B cell (primary cell): ENCODE measurements around the gene RPL37. TPM values are rescaled to one million over a fixed set of nuclear protein-coding genes. Genes with fewer than 3 reads are reported as not detected.
"Not testable (repeated sequence)": the region's sequence is repeated elsewhere in the genome, so short reads cannot be mapped to it uniquely, and the experiment has no call there.

Source experiments
- ATAC-seq: fragments of 200-7000 bp; cut with Tn5 transposase; one replicate; pipeline ENCODE4 v1.10.0; 2021; ENCODE audit warnings: low read depth, mild to moderate bottlenecking, moderate number of reproducible peaks, moderate library complexity
- CTCF ChIA-PET: fragments of 350-600 bp; sonication (Branson Sonifier 250); formaldehyde crosslinking; loops from one replicate; lab custom pipeline; 2021; ENCODE audit warnings: antibody characterized with exemption, inconsistent platforms; lab: Charles Lee
- POLR2A ChIA-PET: fragments of 350-600 bp; sonication (Branson Sonifier 250); formaldehyde crosslinking; loops from one replicate; lab custom pipeline; 2021; ENCODE audit warnings: antibody characterized with exemption; lab: Charles Lee
- DNase-seq: peaks from one replicate; pipeline ENCODE4 v3.0.0; 2013
- H2AFZ ChIP-seq: 2 replicates; pipeline ENCODE4 v1.6.1; 2012; ENCODE audit warnings: mild to moderate bottlenecking, low read depth, low read length; ENCODE audit not compliant: insufficient read depth, poor library complexity, severe bottlenecking
- H3K27ac ChIP-seq, 2 donors: 1 replicate in 1 of 2; 2 replicates in 1 of 2; pipeline ENCODE4 v1.5.1; 2012 to 2013; ENCODE audit warnings: low read length in 2 of 2, mild to moderate bottlenecking in 2 of 2, moderate library complexity in 1 of 2
- H3K27me3 ChIP-seq, 4 experiments: fragments of 200-600 bp in 1 of 4; sonication (generic) in 1 of 4; replicated peaks in 1 of 4; 1 replicate in 2 of 4; 2 replicates in 2 of 4; pipeline versions ENCODE4 v1.6.1 to v1.7.0; 2013 to 2016; ENCODE audit warnings: low read length in 3 of 4, mild to moderate bottlenecking in 2 of 4, mixed read lengths in 1 of 4, moderate library complexity in 1 of 4; ENCODE audit not compliant: insufficient read depth in 4 of 4, control insufficient read depth in 3 of 4; ENCODE audit errors: control extremely low read depth in 1 of 4
- H3K36me3 ChIP-seq, 2 experiments: replicated peaks in 1 of 2; 1 replicate in 1 of 2; 2 replicates in 1 of 2; pipeline versions ENCODE4 v1.6.1 to v1.7.1; 2013; ENCODE audit warnings: low read length in 1 of 2; ENCODE audit not compliant: insufficient read depth in 2 of 2, control insufficient read depth in 1 of 2; ENCODE audit errors: control extremely low read depth in 1 of 2, extremely low read depth in 1 of 2
- H3K4me1 ChIP-seq, 2 donors: fragments of 200-600 bp in 1 of 2; sonication (generic) in 1 of 2; 1 replicate in 1 of 2; 2 replicates in 1 of 2; pipeline versions ENCODE4 v1.5.1 to v1.6.1; 2013 to 2017; ENCODE audit warnings: low read length in 2 of 2; ENCODE audit not compliant: control insufficient read depth in 2 of 2, insufficient read depth in 2 of 2
- H3K4me2 ChIP-seq: replicated peaks from 2 replicates; pipeline ENCODE3; 2012; ENCODE audit warnings: mild to moderate bottlenecking, low read depth, low read length; ENCODE audit not compliant: poor library complexity, severe bottlenecking
- H3K4me3 ChIP-seq, 5 experiments: fragments of 200-600 bp in 1 of 5; sonication (generic) in 1 of 5; 1 replicate in 3 of 5; 2 replicates in 2 of 5; pipeline versions ENCODE4 v1.5.1 to v1.7.0; 2011 to 2016; ENCODE audit warnings: low read length in 4 of 5, mild to moderate bottlenecking in 4 of 5, low read depth in 2 of 5, control low read depth in 1 of 5, moderate library complexity in 1 of 5; ENCODE audit not compliant: insufficient read depth in 1 of 5; ENCODE audit errors: control extremely low read depth in 1 of 5, extremely low read depth in 1 of 5
- H3K79me2 ChIP-seq: fragments of 200-600 bp; sonication (generic); one replicate; pipeline ENCODE4 v1.6.0; 2016; ENCODE audit warnings: low read length; ENCODE audit not compliant: control insufficient read depth, insufficient read depth
- H3K9ac ChIP-seq: fragments of 200-600 bp; sonication (generic); 2 replicates; pipeline ENCODE4 v1.6.1; 2017; ENCODE audit warnings: mild to moderate bottlenecking, low read length, moderate library complexity
- H3K9me3 ChIP-seq, 3 donors: one replicate each; pipeline versions ENCODE4 v1.6.1 to v1.7.1; 2013; ENCODE audit warnings: low read length in 2 of 3; ENCODE audit not compliant: control insufficient read depth in 2 of 3, insufficient read depth in 1 of 3; ENCODE audit errors: control extremely low read depth in 1 of 3
- H4K20me1 ChIP-seq: 2 replicates; pipeline ENCODE4 v1.6.0; 2012; ENCODE audit warnings: mild to moderate bottlenecking, low read length; ENCODE audit not compliant: insufficient read depth, control insufficient read depth, poor library complexity, severe bottlenecking
- H3K27ac Mint-ChIP-seq: one replicate; pipeline ENCODE4 v1.8.0; 2021; ENCODE audit warnings: mixed read lengths
- H3K27me3 Mint-ChIP-seq: one replicate; pipeline ENCODE4 v1.8.0; 2021; ENCODE audit warnings: mixed read lengths
- H3K4me1 Mint-ChIP-seq: one replicate; pipeline ENCODE4 v1.8.0; 2021; ENCODE audit warnings: mixed read lengths
- H3K4me3 Mint-ChIP-seq: one replicate; pipeline ENCODE4 v1.8.0; 2021; ENCODE audit warnings: mixed read lengths
- H3K9me3 Mint-ChIP-seq: one replicate; pipeline ENCODE4 v1.8.0; 2022; ENCODE audit warnings: mixed read lengths; ENCODE audit not compliant: insufficient read depth
- EZH2 ChIP-seq: IDR thresholded peaks from 2 replicates; pipeline ENCODE4 v1.6.1; 2012; ENCODE audit warnings: borderline replicate concordance, low read depth, mild to moderate bottlenecking, moderate library complexity, low read length; ENCODE audit not compliant: insufficient read depth, poor library complexity, severe bottlenecking
- WGBS: methylation state at CpG from one replicate; pipeline ENCODE4 v1.1.5; 2013; ENCODE audit warnings: missing lambda C conversion rate; ENCODE audit not compliant: insufficient coverage; 5-methylcytosine and 5-hydroxymethylcytosine counted together
- intact Hi-C: fragments of 100-400 bp; cut with micrococcal nuclease; formaldehyde crosslinking; loops from one replicate; pipeline ENCODE4 v1.10.0; 2022
- polyA plus RNA-seq: library from polyadenylated mRNA; depleted of rRNA; stranded (reverse); fragments of >200 nt; gene quantifications from 2 replicates; pipeline ENCODE4 v1.2.3, GENCODE V29; 2012
- total RNA-seq, 2 donors: library from RNA; stranded (reverse); fragments of 120-200 nt in 1 of 2; gene quantifications; 1 replicate in 1 of 2; 2 replicates in 1 of 2; pipeline versions ENCODE4 v1.2.3 to v1.2.4, GENCODE V29; 2013 to 2022
- TF ChIP-seq, protein P1 (sequence below): fragments of 200-600 bp; IDR thresholded peaks from one replicate; pipeline ENCODE4 v1.8.0; 2022; ENCODE audit warnings: antibody characterized with exemption, mild to moderate bottlenecking

Gene RPL37
- total and polyA plus RNA-seq, 2 donors (not counting 1 experiment from before 2014, with no cell fraction given): 173 to 2,240 TPM

DNA sequence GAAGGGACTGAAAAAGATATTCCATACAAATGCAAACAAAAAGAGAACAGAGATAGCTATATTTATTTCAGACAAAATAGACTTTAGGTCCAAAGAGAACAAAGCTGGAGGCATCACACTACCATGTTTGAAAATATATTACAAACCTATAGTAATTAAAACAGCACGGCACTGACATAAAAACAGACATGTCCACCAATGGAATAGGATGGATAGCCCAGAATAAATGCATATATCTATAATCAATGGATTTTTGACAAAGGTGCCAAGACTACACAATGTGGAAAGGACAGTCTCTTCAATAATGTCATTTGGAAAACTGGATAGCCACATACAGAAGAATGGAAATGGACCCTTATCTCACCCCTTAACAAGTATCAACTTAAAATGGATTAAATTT, 47.0 kb downstream of the RPL37 start:
- TF ChIP-seq, protein P1, sequence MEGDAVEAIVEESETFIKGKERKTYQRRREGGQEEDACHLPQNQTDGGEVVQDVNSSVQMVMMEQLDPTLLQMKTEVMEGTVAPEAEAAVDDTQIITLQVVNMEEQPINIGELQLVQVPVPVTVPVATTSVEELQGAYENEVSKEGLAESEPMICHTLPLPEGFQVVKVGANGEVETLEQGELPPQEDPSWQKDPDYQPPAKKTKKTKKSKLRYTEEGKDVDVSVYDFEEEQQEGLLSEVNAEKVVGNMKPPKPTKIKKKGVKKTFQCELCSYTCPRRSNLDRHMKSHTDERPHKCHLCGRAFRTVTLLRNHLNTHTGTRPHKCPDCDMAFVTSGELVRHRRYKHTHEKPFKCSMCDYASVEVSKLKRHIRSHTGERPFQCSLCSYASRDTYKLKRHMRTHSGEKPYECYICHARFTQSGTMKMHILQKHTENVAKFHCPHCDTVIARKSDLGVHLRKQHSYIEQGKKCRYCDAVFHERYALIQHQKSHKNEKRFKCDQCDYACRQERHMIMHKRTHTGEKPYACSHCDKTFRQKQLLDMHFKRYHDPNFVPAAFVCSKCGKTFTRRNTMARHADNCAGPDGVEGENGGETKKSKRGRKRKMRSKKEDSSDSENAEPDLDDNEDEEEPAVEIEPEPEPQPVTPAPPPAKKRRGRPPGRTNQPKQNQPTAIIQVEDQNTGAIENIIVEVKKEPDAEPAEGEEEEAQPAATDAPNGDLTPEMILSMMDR: no peak
- TF ChIP-seq EZH2: no peak
- ChIA-PET POLR2A (no interaction called here), CTCF (interaction anchor here (0.7 kb wide), 1 partner anchor 9 kb away, joined by 3 read pairs; no protein-coding TSS in a partner anchor)
- no peak overlapping the region for H3K4me3 ChIP-seq
- Mint-ChIP-seq H3K4me1 (peaks cover 39% of the 10 kb centered on the region), H3K4me3 (no peak overlapping the region), H3K9me3 (no peaks in the 10 kb centered on the region), H3K27me3 (no peaks in the 10 kb centered on the region), H3K27ac (no peak overlapping the region)
- ATAC-seq: no peak
- H3K27me3 ChIP-seq: no peaks in the 10 kb centered on the region
- DNase-seq: no peak
- WGBS: no CpG with 5 or more reads among the region's 1 CpG
- H3K9ac ChIP-seq: no peak overlapping the region
- H3K4me2 ChIP-seq: no peak overlapping the region
- no peaks in the 10 kb centered on the region for H3K36me3 ChIP-seq
- H2AFZ ChIP-seq: no peak overlapping the region
- peaks cover 95% of the 10 kb centered on the region for H3K79me2 ChIP-seq
- H3K4me1 ChIP-seq: no peaks in the 10 kb centered on the region
- peaks cover 0 to 4% (median 0%) of the 10 kb centered on the region in 3 donors for H3K9me3 ChIP-seq
- intact Hi-C loops: no loop called here
- H4K20me1 ChIP-seq: peaks cover 87% of the 10 kb centered on the region
- H3K27ac ChIP-seq: no peak overlapping the region

GRCh38 chr5:40786664-40787063, 48.4 kb downstream of the RPL37 start:
- H3K9me3 ChIP-seq, intact Hi-C loops, POLR2A ChIA-PET, H3K4me3 ChIP-seq, H3K4me1 ChIP-seq, H3K9me3 Mint-ChIP-seq, H3K27me3 Mint-ChIP-seq, H3K36me3 ChIP-seq, H3K4me3 Mint-ChIP-seq, H3K27ac Mint-ChIP-seq, H3K4me2 ChIP-seq, H2AFZ ChIP-seq, DNase-seq, H3K27ac ChIP-seq, H3K9ac ChIP-seq, ATAC-seq, H3K27me3 ChIP-seq: not testable (repeated sequence)
- H3K4me1 Mint-ChIP-seq: peaks cover 39% of the 10 kb centered on the region
- Histone ChIP-seq H3K79me2 (peaks cover 95% of the 10 kb centered on the region), H4K20me1 (peaks cover 85% of the 10 kb centered on the region)
- 100% methylated on average over 1 of the region's 3 CpGs for WGBS
- CTCF ChIA-PET: interaction anchor here (0.6 to 0.8 kb wide), 2 partner anchors 31 to 1278 kb away, joined by 3 read pairs; partner anchors contain the start of gene TTC33
